ENCODE data around the gene FUBP3. TPM values are rescaled to one million over a fixed set of nuclear protein-coding genes. Genes with fewer than 3 reads are reported as not detected.

FUBP3 gene
- total RNA-seq, 1 experiment from 2014 or later: 73.7 TPM

- Histone ChIP-seq H3K79me2 (ENCODE audit: insufficient read depth, low read length) (peaks cover 51% of the 10 kb centered on the region), H3K9me2 (ENCODE audit: insufficient read depth) (no peaks in the 10 kb centered on the region), H3K27me3 (ENCODE audit: insufficient read depth, low read length) (no peaks in the 10 kb centered on the region), H3K4me1 (ENCODE audit: control insufficient read depth in 1 of 2, insufficient read depth in 2 of 2, low read length in 2 of 2) (no peaks in the 10 kb centered on the region), H2AFZ (ENCODE audit: low read depth, low read length, poor library complexity, severe bottlenecking) (no peak overlapping the region), H3K9me3 (ENCODE audit: control insufficient read depth in 1 of 2, insufficient read depth in 1 of 2, low read depth in 1 of 2, low read length in 2 of 2) (no peaks in the 10 kb centered on the region), H3K9ac (ENCODE audit: low read length) (no peak overlapping the region), H3K36me3 (ENCODE audit: control insufficient read depth in 1 of 2, insufficient read depth in 2 of 2, low read length in 2 of 2) (peaks cover 21 to 24% of the 10 kb centered on the region in 2 experiments; a peak in 3 of 4 replicates), H3K4me3 (replicated peaks in 1 of 2; ENCODE audit: low read depth in 1 of 2, low read length in 2 of 2) (no peak overlapping the region), H3K4me2 (ENCODE audit: low read length) (no peak overlapping the region), H4K20me1 (ENCODE audit: insufficient read depth) (no peaks in the 10 kb centered on the region), H3K27ac (ENCODE audit: low read depth, low read length) (no peak overlapping the region)
- ChIA-PET POLR2A (no interaction called here), RAD21 (ENCODE audit: low non-redundant PET in 1 of 2, low total read pairs in 2 of 2, uncharacterized antibody in 2 of 2, unreplicated experiment in 2 of 2) (no interaction called here), CTCF (no interaction called here)
- DNase-seq (ENCODE audit: low read depth, low spot score): no peak
- intact Hi-C loops (cut with micrococcal nuclease): no loop called here
- no peak for ATAC-seq
- TF ChIP-seq JUND (IDR thresholded peaks at IDR 0.05): no peak
- no TSS peak for BruUV-seq (replicated peaks)
Observed at GRCh38 chr9:130608554-130609134, 29.3 kb downstream of the FUBP3 start.

- Histone ChIP-seq H3K27ac (ENCODE audit: low read depth, low read length) (no peak overlapping the region), H3K36me3 (ENCODE audit: control insufficient read depth in 1 of 2, insufficient read depth in 2 of 2, low read length in 2 of 2) (peaks cover 23 to 24% of the 10 kb centered on the region in 2 experiments; a peak in 3 of 4 replicates), H3K9me2 (ENCODE audit: insufficient read depth) (no peaks in the 10 kb centered on the region), H3K4me2 (ENCODE audit: low read length) (no peak overlapping the region), H3K79me2 (ENCODE audit: insufficient read depth, low read length) (peaks cover 49% of the 10 kb centered on the region), H3K9ac (ENCODE audit: low read length) (no peak overlapping the region), H3K4me3 (replicated peaks in 1 of 2; ENCODE audit: low read depth in 1 of 2, low read length in 2 of 2) (no peak overlapping the region), H3K4me1 (ENCODE audit: control insufficient read depth in 1 of 2, insufficient read depth in 2 of 2, low read length in 2 of 2) (no peaks in the 10 kb centered on the region), H3K27me3 (ENCODE audit: insufficient read depth, low read length) (no peaks in the 10 kb centered on the region), H2AFZ (ENCODE audit: low read depth, low read length, poor library complexity, severe bottlenecking) (no peak overlapping the region), H4K20me1 (ENCODE audit: insufficient read depth) (no peaks in the 10 kb centered on the region), H3K9me3 (ENCODE audit: control insufficient read depth in 1 of 2, insufficient read depth in 1 of 2, low read depth in 1 of 2, low read length in 2 of 2) (no peaks in the 10 kb centered on the region)
- intact Hi-C loops (cut with micrococcal nuclease): no loop called here
- POLR2A ChIA-PET: no interaction called here
- no peak for ATAC-seq
- RAD21 ChIA-PET (ENCODE audit: low non-redundant PET in 1 of 2, low total read pairs in 2 of 2, uncharacterized antibody in 2 of 2, unreplicated experiment in 2 of 2): no interaction called here
- TF ChIP-seq ELF1 (IDR thresholded peaks at IDR 0.05; ENCODE audit: borderline replicate concordance, low read depth) (no peak), YY1 (IDR thresholded peaks at IDR 0.05; ENCODE audit: extremely low read depth, insufficient replicate concordance, low read depth, low read length) (no peak), TCF7L2 (IDR thresholded peaks at IDR 0.05; ENCODE audit: borderline replicate concordance, extremely low read depth, insufficient read depth, insufficient read length) (no peak), REST (IDR thresholded peaks at IDR 0.05; ENCODE audit: low read depth) (no peak), POLR2A (IDR thresholded peaks at IDR 0.05; ENCODE audit: borderline replicate concordance, extremely low read depth, insufficient read depth, insufficient read length) (no peak)
- BruUV-seq (replicated peaks): no TSS peak
- no peak for DNase-seq (ENCODE audit: low read depth, low spot score)
- CTCF ChIA-PET: no interaction called here
Observed at GRCh38 chr9:130609163-130609562, 29.8 kb downstream of the FUBP3 start.

Data from HCT116 (cell line).